22Rv1 (cell line): Measurements from ENCODE around the gene GDE1.
"Not testable (repeated sequence)": the region's sequence is repeated elsewhere in the genome, so short reads cannot be mapped to it uniquely, and the experiment has no call there.

Experiments used
- H3K27ac ChIP-seq: fragments of 450-650 bp; 2 replicates; pipeline ENCODE4 v1.5.1; 2017
- CTCF ChIP-seq: fragments of 450-650 bp; IDR thresholded peaks from 2 replicates; pipeline ENCODE4 v1.5.1; 2017; ENCODE audit warnings: mild to moderate bottlenecking
- ZFX ChIP-seq: fragments of 450-650 bp; IDR thresholded peaks from 2 replicates; pipeline ENCODE4 v1.6.1; 2017; ENCODE audit warnings: antibody characterized with exemption, borderline replicate concordance

Gene GDE1

GRCh38 chr16:19555186-19555937, 33.5 kb upstream of the GDE1 start, which contains the start of gene VPS35L:
Gene VPS35L (plus strand): TSS chr16:19555703. CDS start chr16:19555730, 27 bp downstream.
- peak within 1 kb of the TSS; percentile 70 for H3K27ac ChIP-seq
- TF ChIP-seq ZFX (no peak), CTCF (peak; percentile 91)

GRCh38 chr16:19549673-19550072, 27.8 kb upstream of the GDE1 start:
- TF ChIP-seq ZFX, result no peak
- TF ChIP-seq CTCF, result no peak
- H3K27ac ChIP-seq, result no peak overlapping the region

GRCh38 chr16:19548144-19548543, 26.2 kb upstream of the GDE1 start:
- H3K27ac ChIP-seq, result no peak overlapping the region
- no peak for TF ChIP-seq ZFX
- no peak for TF ChIP-seq CTCF

- H3K27ac ChIP-seq, result not testable (repeated sequence)
These were observed 21.5 kb upstream of the GDE1 start for GRCh38 chr16:19543278-19543996.

GRCh38 chr16:19542138-19542821, 20.4 kb upstream of the GDE1 start:
- TF ChIP-seq ZFX, result no peak
- no peak for TF ChIP-seq CTCF
- H3K27ac ChIP-seq, result no peak overlapping the region

GRCh38 chr16:19540241-19540970, 18.5 kb upstream of the GDE1 start:
- TF ChIP-seq ZFX (no peak), CTCF (no peak)
- H3K27ac ChIP-seq, result no peak overlapping the region

GRCh38 chr16:19532601-19533000, 10.7 kb upstream of the GDE1 start:
- H3K27ac ChIP-seq, result peak overlapping the region; percentile 50
- no peak for TF ChIP-seq CTCF
- no peak for TF ChIP-seq ZFX
